ENCODE measurements around the gene METTL17.

- TF ChIP-seq POLR2A (conservative IDR thresholded peaks at IDR 0.05), result no peak
- no peak for TF ChIP-seq RAD21 (CRISPR knock-in tag; conservative IDR thresholded peaks at IDR 0.05 in 1 of 2, IDR thresholded peaks at IDR 0.05 in 1 of 2)
- TF ChIP-seq EGR1 (conservative IDR thresholded peaks at IDR 0.05), result no peak
- no peak for TF ChIP-seq TSHZ1 (CRISPR knock-in tag; IDR thresholded peaks at IDR 0.05)
- no peak for TF ChIP-seq CTCF (IDR thresholded peaks at IDR 0.05 in 2 of 3, conservative IDR thresholded peaks at IDR 0.05 in 1 of 3; ENCODE audit: insufficient read depth in 2 of 3, low read depth in 1 of 3, low read length in 3 of 3)
- TF ChIP-seq TGIF2 (CRISPR knock-in tag; IDR thresholded peaks at IDR 0.05), result no peak
- no peak for TF ChIP-seq MXI1 (IDR thresholded peaks at IDR 0.05; ENCODE audit: low read depth, low read length)
- no peak for TF ChIP-seq CHD1 (IDR thresholded peaks at IDR 0.05; ENCODE audit: low read length)
- TF ChIP-seq ZMIZ1 (IDR thresholded peaks at IDR 0.05; ENCODE audit: low read depth in 2 of 2, low read length in 2 of 2), result no peak
- no peak for TF ChIP-seq MAFF (IDR thresholded peaks at IDR 0.05; ENCODE audit: low read length)
Observed at GRCh38 chr14:21017528-21018245, 27.9 kb downstream of the METTL17 start.

Data from K562 (cell line).